ENCODE data around the gene ATP12A.

Gene ATP12A

GRCh38 chr13:24680258-24680920 lies at the start of gene ATP12A:
ATP12A (plus strand) TSS chr13:24680408; CDS start chr13:24680744, 336 bp downstream.
- no peak for DNase-seq (ENCODE audit: low read depth)

- peak; percentile 13 for DNase-seq (ENCODE audit: low read depth)
Observed at GRCh38 chr13:24630851-24631620, 49.2 kb upstream of the ATP12A start.

- DNase-seq (ENCODE audit: low read depth) = no peak
Observed at GRCh38 chr13:24631922-24632321, 48.3 kb upstream of the ATP12A start.

GRCh38 chr13:24632382-24633121 lies 47.7 kb upstream of the ATP12A start:
- no peak for DNase-seq (ENCODE audit: low read depth)

GRCh38 chr13:24636776-24637175 lies 43.4 kb upstream of the ATP12A start:
- no peak for DNase-seq (ENCODE audit: low read depth)

- no peak for DNase-seq (ENCODE audit: low read depth)
Observed at GRCh38 chr13:24638096-24638495, 42.1 kb upstream of the ATP12A start.

DNA sequence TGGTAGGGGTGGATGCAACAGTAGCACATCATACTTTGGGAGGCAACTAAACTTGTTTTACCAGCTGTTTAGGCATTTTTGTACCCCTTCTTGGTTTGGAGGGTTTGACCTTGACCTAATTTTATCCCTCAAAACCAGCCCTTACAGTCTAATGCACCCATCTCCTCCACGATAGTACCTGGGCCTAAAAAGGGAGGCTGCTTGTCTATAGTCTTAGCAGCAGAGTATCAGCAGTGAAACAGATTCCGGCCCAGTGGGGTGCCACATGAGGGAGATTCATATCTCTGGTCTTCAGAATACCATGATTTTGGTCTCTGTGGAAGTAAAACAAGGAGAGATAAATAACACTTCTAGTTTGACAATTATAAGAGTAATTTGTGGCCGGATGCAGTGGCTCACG lies 39.5 kb upstream of the ATP12A start:
- DNase-seq (ENCODE audit: low read depth) = no peak

DNA sequence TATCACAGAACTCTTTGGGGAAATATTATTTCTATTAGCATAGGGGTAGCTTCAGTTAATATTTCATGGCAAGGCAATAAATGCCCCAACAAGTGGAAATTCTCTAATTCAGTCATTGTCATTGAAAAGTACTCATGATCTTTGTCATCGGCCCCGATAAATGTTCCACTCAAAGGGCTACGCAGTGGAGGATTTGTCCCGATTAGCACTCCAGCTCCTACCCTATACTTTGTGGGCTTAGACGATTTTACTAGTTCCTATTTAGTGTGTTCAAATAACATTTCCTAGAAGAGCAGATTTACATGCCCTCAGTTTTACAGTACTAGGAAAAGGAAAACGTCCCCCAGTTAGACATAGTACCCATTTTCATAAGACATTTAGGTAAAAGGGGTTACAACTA lies 38.0 kb upstream of the ATP12A start:
- DNase-seq (ENCODE audit: low read depth) = no peak

GRCh38 chr13:24644036-24644435 lies 36.2 kb upstream of the ATP12A start:
- DNase-seq (ENCODE audit: low read depth) = peak; percentile 17

- DNase-seq (ENCODE audit: low read depth) = no peak
Observed at GRCh38 chr13:24648271-24648670, 31.9 kb upstream of the ATP12A start.

DNA sequence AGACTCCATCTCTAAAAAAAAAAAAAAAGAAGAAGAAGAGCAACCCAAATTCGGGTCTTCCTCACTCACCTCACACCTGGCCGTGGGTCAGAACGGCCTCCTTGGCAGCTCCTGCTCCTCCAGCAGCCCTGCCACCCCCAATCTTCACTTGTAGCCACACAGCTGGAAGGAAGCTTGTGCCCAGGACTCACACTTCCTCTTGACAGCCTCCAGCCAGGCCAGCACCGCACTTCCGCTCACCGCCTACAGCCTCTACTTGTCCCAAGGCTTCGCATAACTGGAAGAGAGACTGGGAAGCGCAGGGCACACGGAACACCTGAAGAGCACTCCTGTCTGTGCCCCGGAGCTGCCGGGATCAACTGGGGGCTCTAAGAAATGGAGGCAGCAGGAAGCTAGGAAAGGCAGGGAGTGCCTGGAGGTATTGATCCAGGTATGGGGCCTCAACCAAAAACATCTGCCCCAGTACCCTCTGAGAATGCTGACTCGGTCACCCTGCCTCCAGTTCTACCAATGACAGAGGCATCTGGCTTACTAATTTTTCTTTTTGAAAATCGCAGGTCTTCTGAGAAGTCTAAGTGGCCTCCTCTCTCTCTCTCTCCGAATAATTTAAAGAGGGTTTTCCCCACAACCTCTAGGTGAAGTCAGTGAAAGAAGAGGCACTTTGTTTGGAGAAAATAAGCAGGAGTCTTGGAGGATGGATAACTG lies 31.1 kb upstream of the ATP12A start:
- DNase-seq (ENCODE audit: low read depth) = no peak

DNA sequence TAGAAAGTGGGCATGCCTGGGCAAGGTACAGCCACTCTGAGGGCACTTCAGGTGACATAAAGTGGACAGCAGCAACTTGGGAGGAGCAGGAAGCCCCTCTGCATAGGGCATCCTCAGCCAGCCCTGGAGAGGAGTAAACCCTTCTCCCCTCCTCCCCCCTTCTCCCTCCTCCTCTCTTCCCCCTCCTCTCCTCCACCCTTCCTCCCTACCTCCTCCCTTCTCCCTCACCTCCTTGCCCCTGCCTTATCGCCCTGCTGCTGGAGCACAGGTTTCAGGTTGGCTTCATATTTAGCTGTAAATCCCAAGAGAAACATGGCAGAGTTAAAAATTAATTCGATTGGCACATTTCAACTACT lies 30.5 kb upstream of the ATP12A start:
- DNase-seq (ENCODE audit: low read depth) = no peak

GRCh38 chr13:24650161-24650560 lies 30.0 kb upstream of the ATP12A start:
- DNase-seq (ENCODE audit: low read depth) = peak; percentile 59

DNA sequence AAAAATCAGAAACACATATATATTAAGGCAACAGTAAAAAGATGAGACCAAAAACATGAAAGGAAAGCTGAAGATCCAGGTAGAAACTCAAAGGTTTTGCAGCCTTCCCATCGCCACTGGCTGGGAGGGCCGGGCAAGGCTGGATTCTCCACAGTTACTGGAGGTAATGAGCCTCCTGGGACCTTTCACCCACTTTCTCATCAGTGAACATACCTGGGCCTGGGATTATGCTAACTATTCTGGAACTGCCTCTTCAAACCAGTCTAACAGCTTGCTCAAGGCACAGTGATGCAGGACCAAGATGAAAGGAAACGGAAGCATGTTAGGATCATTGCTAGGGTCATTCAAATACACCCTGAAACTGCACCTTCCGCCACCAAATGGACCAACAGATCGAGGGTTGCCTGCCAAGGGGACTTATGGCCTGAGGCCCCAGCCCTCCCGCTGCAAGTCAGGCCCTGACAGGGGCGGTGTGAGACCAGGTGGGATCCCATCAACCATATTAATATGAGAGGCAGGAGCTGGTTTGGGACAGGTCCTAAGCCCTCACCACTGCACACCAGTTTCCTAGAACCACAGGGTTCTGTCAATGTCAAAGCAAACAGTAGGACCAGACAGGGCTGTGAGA lies 28.4 kb upstream of the ATP12A start:
- no peak for DNase-seq (ENCODE audit: low read depth)

- no peak for DNase-seq (ENCODE audit: low read depth)
Observed at GRCh38 chr13:24652359-24652758, 27.8 kb upstream of the ATP12A start.

DNA sequence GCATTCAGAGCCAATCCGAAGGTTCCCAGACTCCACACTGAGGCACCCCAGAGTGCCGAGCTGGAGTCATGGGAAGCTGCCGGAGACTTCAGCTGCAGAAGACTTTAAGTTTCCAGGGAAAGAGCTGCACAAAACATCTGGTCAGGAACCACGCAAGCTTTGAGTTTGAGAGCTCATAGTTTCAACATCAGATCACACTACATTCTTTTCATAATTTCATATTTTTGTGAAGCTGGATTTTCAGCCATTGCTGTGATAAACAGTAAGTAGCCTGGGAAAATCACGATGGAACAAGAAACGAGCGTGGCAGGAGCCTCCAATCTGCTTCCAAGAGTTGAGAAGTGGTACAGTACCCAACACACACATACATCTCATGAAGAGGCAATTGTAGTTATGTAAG lies 25.5 kb upstream of the ATP12A start:
- no peak for DNase-seq (ENCODE audit: low read depth)

GRCh38 chr13:24659239-24659638 lies 21.0 kb upstream of the ATP12A start:
- no peak for DNase-seq (ENCODE audit: low read depth)

DNA sequence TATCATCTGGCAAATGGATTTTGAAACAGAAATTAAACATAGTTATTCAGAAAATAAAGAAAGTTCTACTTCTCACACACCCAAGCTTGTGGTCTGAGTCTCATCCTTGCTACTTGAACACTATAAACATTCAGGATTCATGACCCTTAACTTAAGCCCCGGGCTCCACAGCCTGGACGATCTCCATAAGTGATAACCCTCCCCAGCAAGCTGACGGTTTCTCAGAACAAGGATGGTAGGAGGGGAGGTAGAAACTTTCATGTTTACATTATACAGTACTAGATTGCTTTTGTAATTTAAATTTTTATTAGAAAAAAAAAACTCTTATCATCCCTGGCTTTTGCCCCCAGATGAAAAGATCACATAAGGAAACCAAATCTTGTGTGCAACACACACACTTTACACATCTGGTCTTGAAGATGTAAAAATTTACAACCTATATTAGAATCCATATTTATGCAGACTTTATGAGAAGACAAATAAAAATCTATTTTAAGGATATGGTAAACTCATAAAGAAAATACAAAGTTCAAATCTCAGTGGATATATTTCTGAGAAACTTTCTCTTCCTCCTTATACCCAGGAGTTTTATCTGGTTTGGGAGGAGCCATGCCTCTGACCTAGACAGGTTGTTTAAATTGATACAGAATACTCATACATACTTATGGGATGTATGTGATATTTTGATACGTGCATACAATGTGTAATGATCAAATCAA lies 20.0 kb upstream of the ATP12A start:
- peak; percentile 14 for DNase-seq (ENCODE audit: low read depth)

DNA sequence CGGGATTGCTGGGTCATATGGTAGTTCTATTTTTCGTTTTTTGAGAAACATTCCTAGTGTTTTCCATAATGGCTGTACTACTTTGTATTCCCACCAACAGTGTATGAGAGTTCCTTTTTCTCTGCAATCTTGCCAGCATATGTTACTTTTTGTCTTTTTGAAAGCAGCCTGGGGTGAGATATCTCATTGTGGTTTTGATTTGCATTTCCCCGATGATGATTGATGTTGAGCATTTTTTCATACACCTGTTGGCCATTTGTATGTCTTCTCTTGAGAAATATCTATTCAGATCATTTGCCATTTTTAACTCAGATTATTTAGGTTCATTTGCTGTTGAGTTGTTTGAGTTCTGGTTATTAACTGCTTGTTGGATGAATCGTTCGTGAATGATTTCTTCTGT lies 18.5 kb upstream of the ATP12A start:
- DNase-seq (ENCODE audit: low read depth) = no peak

GRCh38 chr13:24662195-24663088 lies 17.8 kb upstream of the ATP12A start:
- no peak for DNase-seq (ENCODE audit: low read depth)

Measured in EH (cell line).